HG03558 (cell line): Measurements from ENCODE around the gene POLE.
A peak's percentile ranks its signal among the peaks of the same experiment; 100 is the strongest.
"Not testable (repeated sequence)": the region's sequence is repeated elsewhere in the genome, so short reads cannot be mapped to it uniquely, and the experiment has no call there.

Source experiments
- ATAC-seq: cut with Tn5 transposase; IDR thresholded peaks from one replicate; pipeline ENCODE4 v1.9.1; 2021; ENCODE audit warnings: moderate number of reproducible peaks; ENCODE audit not compliant: unreplicated experiment; ENCODE audit errors: extremely low read depth

Gene POLE

DNA sequence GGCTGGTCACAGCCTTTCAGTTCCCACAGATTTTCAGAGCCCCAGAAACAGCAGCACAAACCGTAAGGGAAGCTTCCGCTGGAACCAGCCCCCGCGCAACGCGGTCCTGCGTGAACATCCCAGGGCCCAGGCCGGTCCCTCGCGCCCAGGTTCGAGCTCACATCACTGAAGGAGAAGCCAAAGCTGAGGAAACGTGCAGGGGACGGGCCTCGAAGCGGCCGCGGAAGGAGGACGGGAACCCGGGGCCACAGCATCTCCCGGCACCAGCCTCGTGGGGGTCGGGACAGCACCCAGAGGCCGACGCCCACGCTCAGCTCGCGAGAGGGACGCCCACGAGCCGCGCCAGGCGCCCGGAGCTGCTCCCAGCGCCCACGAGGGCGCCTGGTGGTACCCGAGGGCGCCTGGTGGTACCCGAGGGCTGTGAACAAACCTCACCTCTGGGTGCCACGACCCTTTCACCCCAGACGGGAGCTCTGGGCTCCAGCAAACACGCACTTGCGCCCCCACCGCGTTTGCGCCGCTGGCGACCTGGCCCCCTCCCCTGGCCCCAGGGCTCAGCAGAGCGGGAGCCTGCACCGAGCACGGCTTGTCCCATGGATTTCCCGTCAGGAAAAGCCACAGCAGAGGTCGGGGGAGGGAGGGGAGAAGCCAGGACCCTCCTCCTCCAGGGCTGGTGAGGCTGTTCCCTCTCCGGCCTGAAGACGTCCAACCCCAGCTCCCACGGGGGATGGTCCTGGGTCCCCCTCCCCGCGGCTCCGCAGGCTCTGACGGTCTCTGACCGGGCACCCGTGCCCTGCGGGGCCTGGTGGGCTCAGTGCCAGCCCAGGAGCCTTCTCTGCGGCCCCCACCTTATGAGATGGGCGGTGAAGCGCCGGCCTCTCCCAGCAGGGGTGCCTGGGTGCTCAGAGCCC lies 83.6 kb downstream of the POLE start:
- no peak for ATAC-seq

DNA sequence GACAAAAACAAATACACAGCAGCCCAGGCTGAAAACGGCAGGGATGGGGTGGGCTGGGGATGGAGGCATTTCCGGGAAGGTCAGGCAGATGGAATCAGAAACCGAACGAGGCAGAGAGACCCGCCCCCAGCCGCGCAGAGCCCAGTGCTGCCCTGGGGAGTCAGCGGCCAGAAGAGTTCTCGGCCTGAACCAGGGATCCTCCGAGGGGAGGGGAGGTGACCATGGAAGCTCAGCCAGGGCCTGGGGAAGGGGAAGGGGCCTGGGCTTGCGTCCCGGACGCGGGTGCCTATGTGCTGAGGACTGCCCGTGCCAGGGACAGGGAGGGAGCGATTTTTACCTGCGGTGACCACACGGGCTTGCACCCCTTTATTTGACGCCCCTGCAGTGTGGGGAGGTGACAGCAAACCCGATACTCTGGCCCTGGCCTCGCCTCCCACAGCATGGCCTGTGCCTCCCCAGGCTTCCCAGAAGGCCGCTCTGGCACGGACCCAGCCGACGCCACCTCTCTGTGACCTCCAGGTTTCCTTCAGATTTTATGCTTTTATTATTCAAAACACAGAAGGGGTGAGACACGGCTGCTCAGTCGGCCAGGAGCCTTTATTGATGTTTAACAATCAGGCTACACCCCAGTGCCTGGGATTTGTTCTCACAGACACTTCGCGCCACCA lies 84.4 kb downstream of the POLE start:
- ATAC-seq, result no peak

DNA sequence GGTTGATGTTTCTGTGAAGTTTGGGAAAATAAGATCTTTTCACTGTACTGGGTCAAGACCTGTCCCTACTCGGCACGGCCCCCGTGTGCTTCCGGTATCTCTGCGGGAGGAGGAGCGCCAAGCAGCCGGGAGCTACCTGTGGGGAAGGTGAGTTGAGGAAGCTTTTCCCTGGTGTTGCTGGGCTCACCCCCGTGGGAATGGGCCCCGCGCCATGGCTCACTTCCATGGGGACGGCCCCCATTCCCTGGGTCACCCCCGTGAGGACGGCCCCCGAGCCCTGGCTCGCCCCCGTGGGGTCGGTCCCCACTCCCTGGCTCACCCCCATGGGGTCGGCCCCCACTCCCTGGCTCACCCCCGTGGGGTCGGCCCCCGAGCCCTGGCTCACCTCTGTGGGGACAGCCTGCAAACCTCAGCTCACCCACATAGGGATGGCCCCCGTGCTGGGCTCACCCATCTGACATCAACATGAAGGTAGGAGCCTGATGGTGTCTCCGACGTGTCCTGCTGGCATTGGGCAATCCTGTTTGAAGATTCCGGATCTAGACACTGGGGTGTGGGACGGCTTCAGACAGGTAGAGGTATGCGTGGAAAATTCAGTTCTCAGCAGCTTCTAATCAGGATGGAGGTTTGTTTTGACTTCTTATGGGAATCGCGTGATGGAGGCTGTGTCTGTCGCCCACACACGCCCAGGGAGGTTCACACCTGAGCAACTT lies 85.8 kb downstream of the POLE start:
- no peak for ATAC-seq

DNA sequence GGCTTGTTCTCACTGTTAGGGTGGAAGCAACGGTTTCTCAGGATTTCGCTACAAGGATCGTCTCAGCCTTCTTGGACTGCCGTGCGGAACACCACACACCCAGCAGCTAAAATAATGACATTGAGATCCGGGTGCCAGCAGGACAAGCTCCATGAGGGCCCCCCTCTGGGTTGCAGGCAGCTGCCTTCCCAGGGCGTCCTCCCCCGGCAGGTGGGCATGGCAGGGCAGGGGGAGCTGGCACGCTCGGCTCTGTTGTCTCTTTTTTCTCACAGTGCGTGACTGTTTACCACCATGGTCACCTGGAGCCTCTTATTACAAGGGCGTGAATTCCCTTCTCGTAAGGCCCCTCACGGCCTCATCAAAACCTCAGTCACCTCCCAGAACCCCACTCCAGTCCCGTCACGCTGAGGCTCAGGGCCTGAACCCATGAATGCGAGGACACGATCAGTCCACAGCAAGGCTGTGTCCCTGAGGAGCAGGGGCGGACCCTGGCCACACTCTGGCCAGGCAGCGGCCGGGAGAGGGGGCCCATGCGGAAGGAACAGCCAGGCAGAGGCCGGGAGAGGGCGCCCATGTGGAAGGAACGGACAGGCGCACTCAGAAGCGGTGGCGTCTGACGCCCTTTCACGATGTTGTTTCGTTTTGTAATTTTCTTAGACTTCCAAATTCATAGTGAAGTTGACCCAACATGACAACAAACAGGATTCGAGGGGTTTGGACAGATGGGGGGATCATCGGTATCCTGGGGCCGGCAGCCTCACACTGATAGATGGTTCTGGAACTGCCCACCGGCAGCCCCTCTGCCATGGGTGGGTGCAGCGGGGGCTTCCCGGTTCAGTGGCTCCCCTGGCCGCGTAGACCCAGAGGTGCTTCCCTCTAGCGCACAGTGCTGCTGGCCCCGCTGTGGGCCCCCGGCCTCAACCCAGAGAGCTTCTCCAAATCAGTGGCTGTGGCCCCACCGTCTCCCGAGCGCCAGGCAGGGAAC lies 86.8 kb downstream of the POLE start:
- no peak for ATAC-seq

DNA sequence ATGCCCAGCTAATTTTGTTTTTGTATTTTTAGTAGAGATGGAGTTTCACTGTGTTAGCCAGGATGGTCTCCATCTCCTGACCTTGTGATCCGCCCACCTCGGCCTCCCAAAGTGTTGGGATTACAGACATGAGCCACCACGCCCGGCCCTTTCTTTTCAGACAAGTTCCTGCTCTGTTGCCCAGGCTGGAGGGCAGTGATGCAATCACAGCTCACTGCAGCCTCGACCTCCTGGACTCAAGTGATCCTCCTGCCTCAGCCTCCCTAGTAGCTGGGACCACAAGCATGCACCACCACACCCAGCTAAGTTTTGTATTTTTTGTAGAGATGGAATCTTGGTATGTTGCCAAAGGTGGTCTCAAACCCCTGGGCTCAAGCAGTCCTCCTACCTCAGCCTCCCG lies 87.6 kb downstream of the POLE start:
- ATAC-seq, result not testable (repeated sequence)

DNA sequence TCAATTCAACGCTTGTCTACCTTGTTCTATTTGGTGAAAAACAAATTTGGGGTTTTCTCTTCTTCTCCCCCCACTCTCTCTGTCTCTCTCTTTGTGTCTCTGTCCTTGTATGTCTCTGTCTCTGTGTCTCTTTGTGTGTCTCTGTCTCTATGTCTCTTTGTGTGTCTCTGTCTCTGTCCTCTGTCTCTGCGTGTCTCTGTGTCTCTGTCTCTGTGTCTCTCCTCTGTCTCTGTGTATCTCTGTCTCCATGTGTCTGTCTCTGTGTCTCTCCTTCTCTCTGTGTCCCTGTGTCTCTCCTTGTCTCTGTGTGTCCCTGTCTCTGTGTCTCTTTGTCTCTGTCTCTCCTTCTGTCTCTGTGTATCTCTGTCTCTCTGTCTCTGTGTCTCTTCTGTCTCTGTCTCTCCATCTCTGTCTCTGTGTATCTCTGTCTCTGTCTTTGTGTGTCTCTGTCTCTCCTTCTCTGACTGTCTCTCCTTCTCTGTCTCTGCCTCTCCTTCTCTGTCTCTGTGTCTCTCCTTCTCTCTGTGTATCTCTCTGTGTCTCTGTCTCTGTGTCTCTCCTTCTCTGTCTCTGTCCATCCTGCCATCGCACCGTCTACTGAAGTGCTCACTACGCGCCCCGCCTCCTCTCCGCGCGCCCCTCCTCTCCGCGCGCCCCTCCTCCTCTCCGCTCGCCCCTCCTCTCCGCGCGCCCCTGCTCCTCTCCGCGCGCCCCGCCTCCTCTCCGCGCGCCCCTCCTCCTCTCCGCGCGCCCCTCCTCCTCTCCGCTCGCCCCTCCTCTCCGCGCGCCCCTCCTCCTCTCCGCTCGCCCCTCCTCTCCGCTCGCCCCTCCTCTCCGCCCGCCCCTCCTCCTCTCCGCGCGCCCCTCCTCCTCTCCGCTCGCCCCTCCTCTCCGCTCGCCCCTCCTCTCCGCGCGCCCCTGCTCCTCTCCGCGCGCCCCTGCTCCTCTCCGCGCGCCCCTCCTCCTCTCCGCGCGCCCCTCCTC lies 89.5 kb downstream of the POLE start:
- ATAC-seq, result no peak

DNA sequence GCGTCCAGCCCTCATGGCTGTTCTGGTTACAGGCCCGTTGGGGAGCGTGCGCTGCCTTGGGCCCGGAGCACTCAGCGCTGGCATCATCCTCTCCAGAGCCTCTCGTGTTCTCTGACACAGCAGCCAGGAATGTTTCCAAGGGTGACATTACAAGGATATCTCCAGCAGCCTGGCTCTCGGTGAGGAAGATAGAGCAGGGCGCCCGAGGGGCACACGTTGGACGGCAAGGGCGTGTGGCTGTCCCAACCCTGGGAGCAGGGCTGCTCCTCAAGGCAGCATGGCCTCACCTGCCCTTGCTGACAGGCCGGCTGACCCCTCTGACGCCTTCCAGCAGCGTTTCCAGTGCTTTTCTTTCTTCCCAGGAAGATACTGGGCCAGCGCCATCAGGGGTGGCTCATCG lies 91.1 kb downstream of the POLE start:
- ATAC-seq, result no peak

DNA sequence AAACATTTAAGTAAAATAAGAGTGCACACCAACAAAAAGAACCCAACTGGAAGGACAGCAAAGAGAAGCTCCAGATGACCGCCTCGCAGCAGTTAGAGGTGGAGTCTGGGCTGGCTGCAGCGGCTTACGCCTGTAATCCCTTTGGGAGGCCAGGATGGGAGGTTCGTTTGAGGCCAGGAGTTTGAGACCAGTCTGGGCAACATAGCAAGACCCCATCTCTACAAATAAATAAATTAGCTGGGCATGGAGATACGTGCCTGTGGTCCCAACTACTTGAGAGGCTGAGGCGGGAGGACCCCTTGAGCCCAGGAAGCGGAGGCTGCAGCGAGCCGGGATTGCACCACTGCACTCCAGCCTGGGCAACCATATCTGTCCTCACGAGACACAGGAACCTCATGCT lies 92.0 kb downstream of the POLE start:
- ATAC-seq, result no peak

DNA sequence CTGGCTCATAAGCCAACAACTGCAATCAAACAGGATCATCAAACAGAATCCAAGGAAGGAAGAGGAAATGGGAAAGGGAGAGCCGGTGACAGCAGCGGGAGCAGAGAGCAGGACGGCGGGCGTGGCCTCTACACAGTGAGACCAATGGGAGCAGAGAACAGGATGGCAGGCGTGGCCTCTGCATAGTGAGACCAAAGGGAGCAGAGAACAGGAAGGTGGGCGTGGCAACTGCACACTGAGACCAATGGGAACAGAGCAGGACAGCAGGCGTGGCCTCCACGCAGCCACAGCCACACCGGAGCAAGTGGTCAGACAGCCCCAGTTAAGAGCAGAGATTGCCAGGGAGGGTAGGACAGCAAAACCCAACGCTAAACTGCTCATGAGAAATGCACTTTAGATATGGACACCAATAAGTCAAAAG lies 93.2 kb downstream of the POLE start:
- ATAC-seq, result peak; percentile 62

DNA sequence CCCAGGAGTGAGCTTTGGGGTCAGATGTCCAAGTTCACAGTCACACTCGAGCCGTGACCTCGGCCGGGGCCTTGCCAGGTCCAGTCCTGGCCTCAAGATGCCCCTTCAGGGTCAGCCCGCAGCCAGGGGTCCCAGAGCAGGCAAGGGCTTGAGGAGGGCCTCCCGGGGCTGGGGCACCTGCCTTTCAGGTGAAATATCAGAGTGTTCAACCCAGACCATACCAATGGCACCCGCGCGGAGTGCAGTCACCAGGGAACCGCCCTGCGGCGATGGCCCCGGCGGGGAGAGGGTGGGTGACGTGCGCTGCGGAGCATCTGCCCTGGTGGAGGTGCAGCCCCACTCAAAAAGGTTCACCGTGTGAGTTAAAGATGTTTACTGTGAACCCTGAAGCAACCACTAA lies 93.6 kb downstream of the POLE start:
- ATAC-seq, result no peak

DNA sequence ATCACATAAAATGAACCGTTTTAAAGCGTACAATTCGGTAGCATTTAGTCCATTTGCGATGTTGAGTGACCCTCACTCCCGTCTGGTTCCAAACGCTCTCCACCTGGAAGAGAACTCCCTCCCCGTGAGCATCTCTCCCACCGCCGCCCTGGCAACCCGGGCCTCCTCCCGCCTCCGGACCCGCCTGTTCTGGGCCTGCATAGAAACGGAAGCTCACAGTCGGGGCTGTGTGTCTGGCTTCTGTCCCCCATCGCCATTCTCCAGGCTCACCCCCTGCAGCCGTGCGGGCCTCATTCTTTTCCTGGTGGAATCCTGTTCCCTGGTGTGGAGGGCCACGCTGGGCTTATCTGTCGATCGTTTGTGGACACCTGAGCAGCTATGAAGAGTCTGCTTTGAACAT lies 94.1 kb downstream of the POLE start:
- ATAC-seq, result no peak

DNA sequence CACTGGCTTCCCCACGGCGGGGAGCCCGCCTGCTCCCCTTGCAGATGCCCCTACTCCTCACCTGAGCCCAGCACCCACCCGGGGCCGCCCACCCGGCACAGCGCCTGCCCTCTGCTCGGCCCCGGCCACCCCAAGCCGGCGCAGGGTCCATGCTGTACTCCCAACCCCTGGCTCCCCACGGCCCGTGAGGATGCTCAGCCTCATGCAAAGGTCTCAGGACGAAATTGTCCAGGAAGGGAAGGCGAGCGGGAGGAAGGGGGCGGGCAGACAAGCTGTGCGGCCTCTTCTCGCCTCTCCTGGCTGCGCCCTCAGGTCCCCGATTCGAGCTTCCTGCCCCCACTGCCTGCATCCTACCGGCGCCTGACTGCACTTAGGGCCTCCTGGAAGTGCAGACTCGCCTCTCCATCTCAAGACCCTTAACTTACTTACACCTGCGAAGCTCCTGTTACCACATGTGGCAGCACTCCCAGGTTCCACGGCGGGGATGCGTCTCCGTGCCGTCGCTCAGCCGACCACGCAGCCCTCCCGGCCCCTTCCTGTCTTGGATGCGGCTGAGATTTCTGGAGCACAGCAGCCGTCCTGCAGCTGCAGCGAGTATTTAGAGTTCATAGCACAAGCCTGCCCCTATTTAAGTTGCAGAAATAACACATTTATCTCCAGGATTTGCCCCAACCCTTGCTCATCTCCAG lies 94.7 kb downstream of the POLE start:
- no peak for ATAC-seq

DNA sequence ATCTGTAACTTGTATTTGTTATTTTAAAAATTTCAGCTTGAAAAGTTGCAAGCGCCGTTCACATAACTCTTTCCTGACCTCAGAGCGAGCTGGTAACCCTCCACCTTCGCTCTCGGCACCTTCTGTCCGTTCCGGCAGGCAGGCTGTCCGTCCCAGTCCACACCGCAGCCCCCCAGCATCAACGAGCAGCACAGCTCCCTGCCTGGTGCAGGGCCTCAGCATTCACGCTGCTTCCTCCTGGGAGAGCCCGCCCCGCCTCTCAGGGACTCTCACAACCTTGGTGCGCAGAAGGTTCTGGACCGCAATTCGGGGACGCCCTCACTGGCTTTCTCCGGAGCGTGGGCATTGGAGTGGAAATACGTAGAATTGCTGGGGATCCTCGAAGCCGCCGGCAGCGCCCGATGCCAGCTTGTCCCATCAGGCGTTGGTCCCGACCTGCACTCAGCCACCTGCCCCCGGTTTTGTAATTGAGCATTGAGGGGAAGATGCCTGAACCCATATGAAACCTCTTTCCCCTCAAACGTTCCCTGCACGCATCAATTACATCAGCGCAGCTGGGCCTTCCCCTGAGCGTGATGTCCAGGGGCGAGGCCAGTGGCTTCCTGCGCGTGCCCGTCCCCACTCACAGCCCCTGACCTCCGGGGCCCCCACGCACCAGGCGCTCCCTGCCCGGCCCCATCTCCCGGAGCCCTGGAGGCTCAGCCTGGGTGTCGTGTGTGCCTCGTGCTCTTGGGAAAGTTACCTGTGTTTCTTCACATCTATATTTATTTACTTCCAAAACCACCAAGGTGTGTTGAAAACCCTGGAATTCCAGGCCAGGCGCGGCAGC lies 95.8 kb downstream of the POLE start:
- ATAC-seq, result no peak

DNA sequence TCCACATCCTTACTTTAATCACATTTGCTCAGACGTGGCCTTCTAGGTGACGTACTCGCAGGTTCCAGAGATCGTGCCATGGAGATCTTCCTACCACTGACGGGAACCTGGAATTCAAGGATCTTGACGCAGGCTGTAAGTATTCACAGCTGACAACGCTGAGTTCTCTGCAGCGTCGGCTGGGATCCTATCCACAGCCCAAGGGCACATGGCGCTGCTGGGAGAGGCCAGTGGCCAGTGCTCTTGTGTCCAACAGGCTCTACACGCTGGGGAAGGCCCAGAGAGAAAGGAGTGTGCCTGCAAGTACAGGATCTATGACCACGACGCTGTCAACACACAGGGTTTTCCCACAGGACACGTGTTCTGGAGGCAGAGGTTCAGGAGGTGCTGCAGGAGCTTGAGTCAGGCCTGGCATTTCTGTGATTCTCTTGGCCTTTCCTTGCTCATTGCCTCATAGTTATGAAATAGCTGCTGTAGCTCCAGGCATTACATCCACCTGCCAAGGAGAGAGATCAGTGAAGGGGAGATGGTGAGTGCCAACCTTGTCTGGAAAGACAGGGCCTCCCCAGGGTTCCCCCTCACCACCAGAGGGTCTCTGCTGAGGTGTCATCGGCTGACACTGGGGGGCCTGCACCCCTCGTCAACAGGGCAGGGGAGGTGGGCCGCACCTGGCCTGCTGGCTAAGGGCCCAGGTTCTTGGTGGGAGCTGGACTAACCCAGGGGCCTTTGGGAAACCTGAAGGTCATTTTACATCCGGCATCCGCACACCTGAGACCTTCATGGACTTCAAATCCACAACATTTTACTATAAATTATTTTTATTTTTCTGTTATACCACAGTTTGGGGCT lies 98.1 kb downstream of the POLE start:
- ATAC-seq, result no peak

DNA sequence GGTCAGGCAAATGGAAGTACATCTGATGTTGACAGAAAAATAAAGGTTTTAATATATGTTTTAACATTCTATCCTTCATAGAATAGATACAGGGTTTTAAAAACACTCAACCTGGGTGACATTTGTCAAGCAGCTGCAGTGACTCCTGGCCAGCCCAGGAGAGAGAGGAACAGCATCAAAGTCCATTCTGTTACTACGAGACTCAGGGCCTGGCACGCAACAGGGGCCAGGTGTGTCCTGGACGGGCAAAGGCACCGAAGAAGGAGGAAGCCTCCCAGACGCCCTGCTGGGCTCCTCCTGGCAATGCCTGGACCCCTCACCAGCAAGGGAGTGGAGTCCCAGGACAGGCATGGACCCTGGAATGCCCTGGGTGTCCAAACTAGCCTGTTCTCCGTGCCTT lies 98.8 kb downstream of the POLE start:
- ATAC-seq, result no peak

DNA sequence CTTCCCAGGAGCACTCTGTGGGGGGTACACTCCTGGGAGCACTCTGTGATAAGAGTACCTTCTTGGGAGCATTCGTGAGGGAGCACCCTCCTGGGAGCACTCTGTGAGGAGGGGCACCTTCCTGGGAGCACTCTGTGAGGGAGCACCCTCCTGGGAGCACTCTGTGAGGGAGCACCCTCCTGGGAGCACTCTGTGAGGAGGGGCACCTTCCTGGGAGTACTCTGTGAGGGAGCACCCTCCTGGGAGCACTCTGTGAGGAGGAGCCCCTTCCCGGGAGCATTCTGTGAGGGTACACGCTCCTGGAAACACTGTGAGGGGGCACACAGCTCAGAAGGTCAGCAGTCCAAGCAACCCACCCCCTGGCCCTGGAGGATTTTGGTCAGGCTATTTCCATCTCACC lies 99.4 kb downstream of the POLE start:
- no peak for ATAC-seq

DNA sequence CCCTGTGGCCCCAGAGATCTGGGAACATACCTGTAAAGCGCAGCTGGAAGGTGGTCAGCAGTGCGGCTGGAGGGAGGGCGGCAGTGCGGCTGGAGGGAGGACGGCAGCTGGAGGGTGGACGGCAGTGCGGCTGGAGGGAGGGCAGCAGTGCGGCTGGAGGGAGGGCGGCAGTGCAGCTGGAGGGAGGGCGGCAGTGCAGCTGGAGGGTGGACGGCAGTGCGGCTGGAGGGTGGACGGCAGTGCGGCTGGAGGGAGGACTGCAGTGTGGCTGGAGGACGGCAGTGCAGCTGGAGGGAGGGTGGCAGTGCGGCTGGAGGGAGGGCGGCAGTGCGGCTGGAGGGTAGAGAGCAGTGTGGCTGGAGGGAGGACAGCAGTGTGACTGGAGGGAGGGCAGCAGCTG lies 100.2 kb downstream of the POLE start:
- ATAC-seq, result no peak
